WI38 (cell line): Measurements from ENCODE around the gene DUSP5.

Experiments
- H3K4me3 ChIP-seq: 2 replicates; pipeline ENCODE4 v1.5.1; 2011; ENCODE audit warnings: low read depth, mild to moderate bottlenecking, control low read depth, low read length
- CTCF ChIP-seq: IDR thresholded peaks from 2 replicates; pipeline ENCODE4 v1.5.1; 2012; ENCODE audit warnings: low read depth, mild to moderate bottlenecking, control low read depth, low read length

The DUSP5 gene

GRCh38 chr10:110492069-110492822 is 5.5 kb upstream of the DUSP5 start:
- no peak overlapping the region for H3K4me3 ChIP-seq
- TF ChIP-seq CTCF = no peak

- no peak for TF ChIP-seq CTCF
- H3K4me3 ChIP-seq = no peak overlapping the region
Measured at GRCh38 chr10:110493832-110494426, 3.8 kb upstream of the DUSP5 start.

- H3K4me3 ChIP-seq = no peak overlapping the region
- TF ChIP-seq CTCF = no peak
Measured at GRCh38 chr10:110494532-110494931, 3.2 kb upstream of the DUSP5 start.

- peak overlapping the region; percentile 81 for H3K4me3 ChIP-seq
- no peak for TF ChIP-seq CTCF
Measured at GRCh38 chr10:110495731-110496552, 1.8 kb upstream of the DUSP5 start.

- no peak for TF ChIP-seq CTCF
- peak overlapping the region; percentile 81 for H3K4me3 ChIP-seq
Measured at GRCh38 chr10:110496553-110497437, 912 bp upstream of the DUSP5 start.

- TF ChIP-seq CTCF = no peak
- peak overlapping the region; percentile 81 for H3K4me3 ChIP-seq
Measured at GRCh38 chr10:110498087-110498981, 627 bp downstream of the DUSP5 start.
